Stimulated activated CD8-positive, alpha-beta memory T cell treated with anti-CD3 and anti-CD28 coated beads, Interleukin-7, amount 100 ng/mL, for 48 hours (primary cell): Measurements from ENCODE around the gene ANO10.

ENCODE experiments used
- DNase-seq, 2 donors: peaks; one replicate each; pipeline ENCODE4 v3.0.0-alpha.2; 2020; ENCODE audit warnings: low read depth in 1 of 2; ENCODE audit errors: extremely low read depth in 1 of 2

Gene ANO10

DNA sequence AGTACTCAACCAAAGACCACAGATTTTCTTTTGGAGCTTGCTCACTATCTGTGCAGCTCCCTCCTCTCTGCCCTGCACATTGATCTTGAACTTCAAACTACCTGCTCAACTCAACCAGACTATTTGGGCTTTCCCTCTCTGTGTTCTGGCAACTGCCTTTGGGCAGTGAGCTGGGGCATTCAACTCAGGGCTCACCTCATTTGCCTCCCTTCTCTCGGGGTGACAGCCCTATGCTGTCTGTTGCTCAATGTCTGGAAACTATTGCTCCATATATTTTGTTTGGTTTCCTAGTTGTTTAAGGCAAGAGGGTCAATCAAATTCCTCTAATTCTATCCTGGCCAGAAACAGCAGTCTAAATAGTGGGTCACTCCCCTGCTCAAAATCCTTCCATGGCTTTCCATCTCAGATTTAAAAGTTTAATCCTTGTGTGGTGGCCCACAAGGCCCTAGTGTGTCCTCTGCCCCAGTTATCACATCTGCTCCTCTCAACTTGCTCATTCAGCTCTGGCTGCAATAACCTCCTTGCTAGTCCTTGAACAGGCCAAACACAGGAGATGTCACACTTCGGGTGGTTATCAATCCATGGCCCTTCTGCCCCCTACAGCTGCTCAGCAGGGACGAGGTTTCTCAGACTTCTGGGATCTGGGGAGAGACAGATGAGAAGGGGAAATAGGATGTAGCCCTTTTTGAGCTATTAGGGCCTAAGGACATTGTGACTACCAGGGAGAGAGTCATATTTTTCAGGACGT is 267.7 kb downstream of the ANO10 start:
- no peak for DNase-seq

DNA sequence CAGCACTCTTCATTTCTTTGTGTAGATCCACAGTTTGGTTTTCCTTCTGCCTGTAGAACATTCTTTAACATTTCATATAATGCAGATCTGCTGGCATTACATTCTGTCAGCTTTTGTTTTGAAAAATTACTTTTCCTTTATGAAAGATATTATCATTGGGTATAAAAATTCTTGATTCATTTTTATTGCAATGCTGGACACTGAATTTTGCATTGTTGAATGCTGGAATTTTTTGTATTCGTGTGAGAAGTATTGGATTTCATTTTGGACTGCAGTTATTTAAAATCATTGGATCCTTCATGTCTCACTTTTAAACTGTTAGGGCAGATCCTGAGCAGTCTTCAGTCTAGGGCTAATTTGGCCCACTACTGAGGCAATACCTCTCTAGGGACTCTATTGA is 268.4 kb downstream of the ANO10 start:
- DNase-seq = no peak

DNA sequence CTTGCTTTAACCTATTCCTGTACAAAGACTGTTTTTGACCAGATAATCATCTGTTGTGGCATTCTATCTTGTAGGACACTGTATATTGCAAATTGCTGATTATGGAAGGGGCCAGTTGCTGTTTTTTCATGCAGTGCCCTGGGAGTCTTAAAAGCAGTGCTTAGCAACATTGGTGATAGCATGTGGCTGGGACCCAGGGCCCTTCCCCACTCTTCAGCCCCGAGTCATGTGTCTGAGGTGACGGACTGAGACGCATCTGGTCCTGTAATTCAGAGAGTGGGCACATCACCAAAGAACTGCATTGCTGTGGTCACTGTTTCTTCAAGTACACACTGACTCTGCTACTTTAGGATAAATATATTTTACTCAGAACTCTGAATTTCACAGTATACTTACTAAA is 272.1 kb downstream of the ANO10 start:
- no peak for DNase-seq

DNA sequence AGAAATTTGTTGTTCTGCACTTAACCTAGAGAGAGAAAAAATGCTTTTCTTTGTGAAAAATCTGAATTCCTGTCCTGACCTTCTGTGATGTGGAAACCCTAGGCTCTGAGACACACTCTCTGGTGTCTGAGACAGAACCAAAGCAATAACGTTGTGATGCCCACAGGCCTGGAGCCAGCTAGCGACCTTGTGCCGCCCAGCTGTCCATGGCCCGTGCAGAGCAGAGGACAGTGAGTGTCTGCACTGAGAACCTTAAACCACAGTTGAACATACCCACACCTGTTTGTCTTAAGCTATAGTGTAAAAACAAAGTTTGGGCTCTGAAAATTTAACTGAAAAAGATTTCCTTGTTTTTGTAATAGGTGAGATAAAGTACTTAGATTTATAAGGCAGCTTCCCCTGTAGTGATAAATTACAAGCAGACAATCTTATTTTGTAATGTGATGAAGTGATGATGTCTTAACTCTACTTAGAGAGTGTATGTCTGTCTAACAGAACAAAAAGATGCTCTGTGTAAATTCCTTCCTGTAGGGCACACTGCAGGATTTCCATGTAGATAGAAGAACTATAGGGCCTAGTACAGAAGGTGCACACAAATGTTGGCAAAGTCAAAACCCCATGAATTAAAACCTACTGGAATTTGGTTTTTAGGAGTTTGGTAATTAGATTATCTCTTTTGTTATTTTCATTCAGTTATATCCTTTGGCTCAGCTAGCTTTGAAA is 272.8 kb downstream of the ANO10 start:
- no peak for DNase-seq

DNA sequence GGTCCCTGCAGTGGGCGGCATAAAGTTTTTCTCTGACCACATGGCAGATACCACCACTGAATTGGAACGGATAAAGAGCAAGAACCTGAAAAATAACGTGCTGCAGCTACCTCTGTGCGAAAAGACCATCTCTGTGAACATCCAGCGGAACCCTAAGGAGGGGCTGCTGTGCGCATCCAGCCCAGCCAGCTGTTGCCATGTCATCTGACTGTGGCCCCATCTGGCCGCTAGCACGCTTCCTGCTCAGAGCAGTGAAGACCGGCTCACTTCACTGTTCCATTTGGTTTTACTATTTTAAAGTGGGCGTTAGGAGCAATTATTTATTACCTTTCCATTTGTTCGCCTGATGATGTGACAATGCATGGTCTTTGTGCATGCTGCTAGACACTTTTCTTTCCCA is 273.5 kb downstream of the ANO10 start:
- no peak for DNase-seq

DNA sequence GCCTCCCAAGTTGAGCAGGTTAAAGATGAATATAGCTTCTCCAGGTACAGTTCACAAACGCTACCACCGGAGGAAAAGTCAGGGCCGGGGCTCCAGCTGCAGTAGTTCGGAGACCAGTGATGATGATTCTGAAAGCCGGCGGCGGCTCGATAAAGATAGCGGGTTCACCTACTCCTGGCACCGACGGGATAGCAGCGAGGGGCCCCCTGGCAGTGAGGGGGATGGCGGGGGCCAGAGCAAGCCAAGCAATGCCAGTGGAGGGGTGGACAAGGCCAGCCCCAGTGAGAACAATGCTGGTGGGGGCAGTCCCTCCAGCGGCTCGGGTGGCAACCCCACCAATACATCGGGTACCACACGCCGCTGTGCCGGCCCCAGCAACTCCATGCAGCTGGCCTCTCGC is 274.0 kb downstream of the ANO10 start:
- DNase-seq = no peak

DNA sequence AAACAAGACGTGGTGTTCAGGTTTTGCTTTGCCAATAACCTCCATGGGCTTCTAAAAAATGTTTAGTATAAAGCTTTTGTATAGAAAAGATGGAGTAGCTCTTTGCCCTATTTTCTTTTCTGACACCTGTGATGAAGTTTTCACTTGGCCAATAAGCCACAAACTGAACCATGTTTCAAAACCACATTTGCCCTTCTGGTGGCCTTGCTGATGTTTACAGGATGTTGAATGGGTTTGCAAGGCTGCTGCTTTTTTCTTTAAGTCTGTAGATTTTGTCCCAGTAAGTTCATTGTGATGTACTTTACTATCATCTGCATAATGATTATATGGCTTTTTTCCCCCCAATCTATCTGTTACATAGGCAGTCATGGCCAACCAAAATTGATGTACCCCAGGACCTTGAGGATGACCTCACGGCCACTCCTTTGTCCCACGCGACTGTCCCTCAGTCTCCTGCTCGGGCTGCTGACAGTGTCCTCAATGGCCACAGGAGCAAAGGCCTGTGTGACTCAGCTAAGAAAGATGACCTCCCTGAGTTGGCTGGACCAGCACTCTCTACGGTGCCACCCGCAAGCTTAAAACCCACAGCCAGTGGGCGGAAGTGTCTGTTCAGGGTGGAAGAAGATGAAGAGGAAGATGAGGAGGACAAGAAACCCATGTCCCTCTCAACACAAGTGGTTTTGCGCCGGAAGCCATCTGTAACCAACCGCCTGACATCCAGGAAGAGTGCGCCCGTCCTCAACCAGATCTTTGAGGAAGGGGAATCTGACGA is 274.6 kb downstream of the ANO10 start:
- peak; percentile 20 to 24 for DNase-seq

DNA sequence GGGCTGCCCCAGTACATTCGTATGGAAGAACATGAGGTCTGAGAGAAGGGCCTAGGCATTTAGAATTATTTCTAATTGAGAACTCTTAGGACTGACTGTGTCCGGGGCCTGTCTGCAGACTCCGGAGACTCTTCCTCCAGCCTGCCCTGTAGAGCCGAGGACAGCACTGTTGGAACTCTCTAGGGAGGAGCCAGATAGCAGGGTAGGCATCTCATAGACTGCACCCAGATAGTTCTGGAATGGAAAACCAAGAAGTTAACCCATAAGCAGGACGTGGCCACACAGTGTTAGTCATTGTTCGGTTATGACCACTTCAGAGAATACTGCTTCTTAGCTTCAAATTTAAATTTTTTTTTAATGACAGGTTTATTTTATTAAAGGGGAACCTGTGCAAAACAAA is 275.9 kb downstream of the ANO10 start:
- peak in 1 of 2 donors; percentile 28 for DNase-seq

DNA sequence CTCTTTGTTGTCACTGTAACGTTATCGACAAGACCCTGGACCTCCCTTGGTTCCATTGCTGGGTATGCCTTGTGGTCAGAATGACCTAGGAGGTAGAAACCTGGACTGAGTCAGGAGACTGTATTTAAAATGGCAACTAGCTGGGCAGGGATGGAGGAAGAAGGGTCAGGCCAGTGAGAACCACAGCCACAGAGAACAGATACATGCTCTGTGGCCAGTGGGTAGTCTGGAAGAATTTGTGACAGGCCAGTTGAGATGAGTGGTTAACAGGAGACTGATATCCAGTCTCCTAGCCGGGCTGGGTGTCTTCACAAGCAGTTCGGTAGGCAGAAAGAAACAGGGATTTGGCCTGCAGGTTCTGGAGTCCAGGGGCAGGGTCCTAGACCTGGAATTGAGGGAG is 276.6 kb downstream of the ANO10 start:
- no peak for DNase-seq

DNA sequence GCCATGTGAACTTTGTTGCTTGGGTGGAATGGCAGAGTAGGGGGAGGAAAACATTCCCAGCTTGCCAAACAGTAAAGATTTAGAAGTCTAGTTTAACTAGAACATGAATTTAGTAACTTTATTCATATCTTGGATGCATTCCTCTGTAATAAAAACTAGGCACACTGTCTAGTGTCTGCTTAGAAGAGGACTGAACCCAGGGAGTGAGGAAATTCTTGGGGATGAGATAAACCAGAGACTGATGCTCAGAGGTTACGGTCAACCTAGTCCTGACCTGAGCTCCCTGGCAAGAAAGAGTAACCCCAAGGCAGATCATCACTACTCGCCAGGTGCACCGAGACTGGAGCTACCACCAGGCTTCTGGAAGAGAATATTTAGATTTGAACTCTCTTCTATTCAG is 277.3 kb downstream of the ANO10 start:
- no peak for DNase-seq

DNA sequence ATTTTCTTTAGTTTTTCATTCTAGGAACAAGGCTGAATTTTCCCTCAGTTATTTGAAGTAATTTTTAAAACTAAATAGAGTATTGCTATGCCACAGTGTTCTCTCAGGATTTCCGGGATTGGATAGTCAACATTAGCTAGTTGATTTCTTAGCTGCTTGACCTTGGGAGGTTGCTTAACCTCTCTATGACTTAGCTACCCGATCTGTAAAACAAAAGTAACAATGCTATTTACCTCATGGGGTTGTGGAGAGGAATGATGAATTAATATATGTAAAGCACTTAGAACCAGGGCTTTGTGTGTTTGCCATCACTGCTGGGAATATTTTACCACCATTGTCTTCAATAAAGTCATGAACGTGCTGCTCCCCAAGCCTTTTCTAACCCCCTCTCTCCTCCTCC is 278.0 kb downstream of the ANO10 start:
- no peak for DNase-seq

DNA sequence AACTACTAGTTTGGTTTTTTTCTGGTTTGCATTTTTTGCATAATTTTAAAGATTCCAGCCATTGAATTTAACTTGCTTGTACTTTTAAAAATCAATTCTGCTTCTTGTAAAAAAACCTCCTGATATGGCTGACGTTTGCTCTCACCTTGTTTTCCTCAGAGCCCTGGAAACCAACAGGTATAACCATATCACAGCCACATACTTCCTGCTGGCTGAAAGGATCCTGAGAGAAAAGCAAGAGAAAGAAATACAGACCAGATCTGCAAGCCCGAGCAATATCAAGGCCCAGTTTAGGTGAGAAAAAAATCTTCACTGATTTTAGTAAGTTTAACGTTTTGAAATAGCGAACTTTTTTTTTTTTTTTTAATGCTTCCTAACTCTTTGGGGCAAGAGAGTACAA is 278.6 kb downstream of the ANO10 start:
- no peak for DNase-seq

DNA sequence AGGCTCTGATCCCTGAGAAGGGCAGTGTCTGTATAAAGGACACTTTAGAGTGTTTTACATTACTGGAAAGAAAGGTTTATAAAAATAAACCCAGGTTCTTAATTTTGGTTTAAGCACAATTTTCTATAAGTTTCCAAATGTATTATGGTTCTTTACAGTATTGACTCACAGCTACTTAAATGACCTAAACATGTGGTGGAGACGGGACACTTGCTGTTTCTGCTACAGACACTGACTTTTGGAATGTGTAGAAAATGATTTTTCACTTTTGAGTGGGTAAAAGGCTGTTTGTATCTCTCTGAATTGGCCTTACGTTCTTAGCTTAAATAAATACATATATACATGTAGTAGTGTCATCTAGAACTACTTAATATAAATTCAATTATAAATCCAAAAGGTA is 280.0 kb downstream of the ANO10 start:
- DNase-seq = no peak

DNA sequence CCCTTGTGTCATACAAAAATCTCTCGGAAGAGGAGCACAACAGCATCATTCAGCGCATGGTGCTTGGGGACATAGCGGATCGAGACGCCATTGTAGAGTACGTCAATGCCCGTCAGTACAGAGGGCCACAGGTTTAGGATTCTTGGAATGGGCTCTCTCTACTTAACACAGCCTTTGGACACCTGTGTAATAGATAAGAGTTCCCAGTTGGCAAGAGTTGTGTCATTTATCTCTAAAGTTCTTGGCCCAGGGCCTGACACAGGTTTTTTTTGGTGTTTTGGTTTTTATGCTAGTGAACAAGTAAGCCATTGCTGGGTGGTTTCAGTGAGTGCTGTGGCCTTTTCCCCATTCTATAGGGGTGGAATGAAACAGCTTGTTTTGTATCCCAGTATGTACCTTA is 281.4 kb downstream of the ANO10 start:
- no peak for DNase-seq

DNA sequence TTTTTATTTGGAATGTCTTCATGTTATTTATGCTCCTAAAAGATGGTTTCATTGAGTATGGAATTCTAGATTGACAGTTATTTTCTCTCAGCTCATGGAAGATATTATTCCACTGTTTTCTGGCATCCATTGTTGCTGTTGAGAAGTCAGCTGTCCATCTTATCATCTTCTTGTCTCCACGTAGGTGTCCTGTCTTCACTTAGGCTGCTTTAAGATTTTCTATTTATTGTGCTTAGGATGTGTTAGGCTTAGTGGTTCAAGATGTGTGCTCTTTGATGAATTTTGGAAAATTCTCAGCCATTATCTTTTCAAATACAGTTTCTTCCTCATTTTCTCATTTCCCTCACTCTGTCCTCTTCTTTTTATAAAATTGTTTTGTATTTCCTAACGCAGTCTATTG is 283.5 kb downstream of the ANO10 start:
- DNase-seq = no peak

DNA sequence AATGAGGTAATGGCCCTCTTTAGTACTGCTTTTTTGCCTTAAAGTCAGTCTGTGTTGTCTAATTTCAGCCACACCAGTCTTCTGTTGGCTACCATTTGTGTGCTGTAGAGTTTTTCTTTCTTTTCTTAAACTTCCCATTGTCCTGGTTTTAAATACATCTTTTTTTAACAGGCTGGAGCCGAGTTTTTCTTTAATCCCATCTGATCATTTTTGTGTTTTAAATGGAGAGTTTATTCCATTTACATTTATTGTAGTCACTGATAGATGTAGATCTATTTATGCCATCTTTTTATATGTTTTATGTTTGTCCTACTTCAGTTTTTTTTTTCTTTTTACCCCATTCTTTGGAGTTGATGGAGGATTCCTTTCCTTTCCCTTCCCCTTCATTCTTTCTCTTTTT is 286.0 kb downstream of the ANO10 start:
- DNase-seq = no peak

DNA sequence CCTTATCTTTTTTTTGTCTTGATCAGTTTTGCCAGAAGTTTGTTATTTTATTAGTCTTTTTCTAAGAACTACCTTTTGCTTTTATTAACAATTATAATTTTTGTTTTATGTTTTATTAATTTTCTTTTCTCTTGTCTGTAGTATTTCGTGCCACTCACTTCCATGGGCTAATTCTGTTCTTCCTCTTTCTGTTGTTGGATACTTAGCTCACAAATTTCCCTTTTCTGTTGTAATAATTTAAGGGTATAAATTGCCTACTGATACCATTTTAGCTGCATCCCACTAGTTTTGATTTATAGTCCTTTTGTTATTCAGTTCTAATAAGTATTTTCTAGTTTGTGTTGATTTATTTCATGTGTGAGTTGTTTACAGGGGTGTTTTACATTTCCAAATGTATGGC is 286.8 kb downstream of the ANO10 start:
- DNase-seq = no peak

DNA sequence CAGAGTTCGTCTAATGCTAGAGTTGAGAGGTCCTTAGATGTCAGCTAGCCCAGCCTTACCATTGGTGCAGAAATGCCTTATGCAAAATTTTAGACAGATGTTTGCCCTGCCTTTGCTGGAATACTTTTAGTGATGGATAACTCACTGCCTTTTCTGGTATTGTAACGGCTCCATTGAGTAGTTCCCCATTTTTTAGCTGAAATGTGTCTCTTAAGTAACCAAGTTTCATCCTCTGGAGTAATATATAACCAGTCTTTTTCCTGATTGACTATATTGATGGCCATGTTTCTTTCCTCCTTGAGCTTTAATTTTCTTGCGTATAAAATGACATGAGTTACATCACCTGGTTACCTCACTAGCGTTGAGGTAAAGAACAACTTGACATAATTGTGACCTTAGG is 290.4 kb downstream of the ANO10 start:
- DNase-seq = no peak

DNA sequence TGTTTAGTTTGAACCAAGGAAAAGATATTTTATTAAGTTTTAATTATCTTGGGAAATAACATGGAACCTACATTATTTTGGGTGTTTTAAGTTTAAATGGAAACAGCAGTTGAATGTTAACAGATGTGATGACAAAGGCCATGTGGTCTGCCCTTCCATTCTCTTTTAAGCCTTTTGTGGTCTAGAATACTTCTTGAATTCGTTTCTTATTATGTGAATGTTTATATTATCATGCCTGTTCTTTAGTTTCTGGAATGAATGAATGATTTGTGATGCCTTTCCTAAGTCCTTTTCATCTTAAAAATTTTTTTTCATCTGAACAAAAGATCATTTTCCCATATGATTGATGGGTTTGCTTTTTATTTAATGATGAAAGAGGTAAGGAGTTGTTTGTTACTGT is 290.8 kb downstream of the ANO10 start:
- DNase-seq = no peak

DNA sequence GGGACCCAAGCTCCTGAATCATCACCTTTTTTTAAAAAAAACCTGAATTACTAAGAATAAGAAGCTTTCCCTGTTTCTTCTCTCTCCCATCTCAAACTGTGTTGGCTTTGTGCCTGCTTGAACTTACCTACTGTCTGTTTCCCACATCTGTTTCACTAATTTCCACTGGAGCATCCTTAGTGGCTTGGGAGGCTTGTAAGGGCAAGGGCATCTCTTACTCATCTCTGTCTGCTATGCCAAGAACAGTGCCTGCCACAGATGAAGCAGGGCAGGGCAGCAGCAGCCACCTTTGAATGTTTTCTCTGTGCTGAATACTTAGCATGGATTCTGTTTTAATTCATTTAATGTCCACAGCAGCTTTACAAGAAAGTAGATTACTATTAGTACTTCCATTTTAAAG is 293.2 kb downstream of the ANO10 start:
- no peak for DNase-seq

DNA sequence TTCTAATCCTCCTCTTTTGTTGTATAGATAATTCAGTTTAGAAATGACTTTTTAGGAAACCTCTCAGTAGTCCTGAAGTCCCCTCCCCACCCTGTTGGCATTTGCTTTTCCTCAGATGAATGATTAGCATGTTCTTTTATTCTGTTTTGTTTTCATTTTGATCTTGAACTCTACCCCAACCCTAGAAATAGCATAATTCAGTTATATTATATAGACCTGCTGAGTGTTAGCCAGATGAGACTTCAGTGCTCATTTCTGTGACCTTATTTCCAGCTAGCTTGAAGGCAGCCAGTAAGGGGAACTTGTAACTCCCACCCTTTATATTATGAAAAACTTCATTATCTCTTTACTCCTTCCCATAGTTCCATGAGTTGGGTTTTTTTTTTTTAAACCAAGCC is 294.2 kb downstream of the ANO10 start:
- DNase-seq = no peak
